ENCODE results near the gene ZNF598. TPM values are rescaled to one million over a fixed set of nuclear protein-coding genes. Genes with fewer than 3 reads are reported as not detected.

Gene ZNF598
- total RNA-seq = 10 to 100 TPM; 67.8 to 77.1 TPM

GRCh38 chr16:2009791-2010510 is at the start of gene ZNF598:
Gene ZNF598 (minus strand): TSS chr16:2009821.
- peak; percentile 86 for ATAC-seq (ENCODE audit: low read depth)
- no peaks in the 10 kb centered on the region for H3K27me3 Mint-ChIP-seq
- H3K9me3 Mint-ChIP-seq = no peaks in the 10 kb centered on the region
- H3K36me3 Mint-ChIP-seq = no peaks in the 10 kb centered on the region
- peak within 1 kb of the TSS; percentile 92 for H3K27ac Mint-ChIP-seq
- POLR2A ChIA-PET = interaction anchor here (1.2 to 1.8 kb wide), 2 partner anchors 17 to 145 kb away, joined by 3 to 17 read pairs; partner anchors contain the start of genes NHERF2 and TRAF7
- H3K4me1 Mint-ChIP-seq = peaks cover 25% of the 10 kb centered on the region
- peak within 1 kb of the TSS; percentile 93 for H3K4me3 Mint-ChIP-seq
- DNase-seq = peak; percentile 91

DNA sequence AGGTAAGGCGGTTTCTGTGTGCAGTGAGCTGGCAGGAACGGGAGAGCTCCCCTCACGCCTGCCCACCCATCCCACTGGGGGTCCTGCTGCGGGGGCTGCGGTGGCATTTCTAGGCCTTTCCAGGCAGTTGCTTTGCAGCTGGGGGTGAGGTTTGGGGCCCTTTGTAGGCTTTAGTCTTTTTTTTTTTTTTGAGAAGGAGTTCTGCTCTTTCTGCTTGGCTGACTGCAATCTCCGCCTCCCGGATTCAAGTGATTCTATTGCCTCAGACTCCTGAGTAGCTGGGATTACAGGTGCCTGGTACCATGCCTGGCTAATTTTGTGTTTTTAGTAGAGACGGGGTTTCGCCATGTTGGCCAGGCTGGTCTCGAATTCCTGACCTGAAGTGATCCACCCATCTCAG is 49.3 kb upstream of the ZNF598 start:
- Mint-ChIP-seq H3K27ac (no peak overlapping the region), H3K9me3 (no peaks in the 10 kb centered on the region), H3K4me3 (no peak overlapping the region), H3K27me3 (no peaks in the 10 kb centered on the region), H3K4me1 (no peaks in the 10 kb centered on the region), H3K36me3 (no peaks in the 10 kb centered on the region)
- DNase-seq (no peak), ATAC-seq (ENCODE audit: low read depth) (no peak)
- POLR2A ChIA-PET = no interaction called here

DNA sequence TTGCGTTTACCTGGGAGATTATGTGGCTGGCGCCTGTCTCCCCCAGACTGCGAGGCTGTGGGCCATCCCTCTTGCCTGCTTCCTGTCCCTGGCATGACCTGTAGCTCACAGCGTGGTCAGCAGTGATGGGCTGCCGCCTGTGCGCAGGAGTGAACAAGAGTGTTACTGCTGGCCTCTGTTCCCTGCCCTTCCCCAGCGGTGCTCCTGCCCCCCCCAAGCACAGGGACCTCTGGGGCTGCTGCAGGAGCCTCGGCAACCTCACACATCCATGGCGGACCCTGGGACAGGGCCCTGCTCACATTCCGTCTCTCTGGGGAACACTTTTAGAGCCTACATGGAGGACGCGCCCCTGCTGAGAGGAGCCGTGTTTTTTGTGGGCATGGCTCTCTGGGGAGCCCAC is 48.8 kb upstream of the ZNF598 start:
- POLR2A ChIA-PET = no interaction called here
- Mint-ChIP-seq H3K27ac (peak overlapping the region; percentile 10), H3K4me3 (no peak overlapping the region), H3K9me3 (no peaks in the 10 kb centered on the region), H3K4me1 (no peaks in the 10 kb centered on the region), H3K27me3 (no peaks in the 10 kb centered on the region), H3K36me3 (no peaks in the 10 kb centered on the region)
- ATAC-seq (ENCODE audit: low read depth) (no peak), DNase-seq (no peak)

- H3K27me3 Mint-ChIP-seq = no peaks in the 10 kb centered on the region
- DNase-seq (no peak), ATAC-seq (ENCODE audit: low read depth) (no peak)
- POLR2A ChIA-PET = interaction anchor here (0.8 kb wide), 1 partner anchor 98 kb away, joined by 3 read pairs; the partner anchor contains the start of gene TRAF7
- H3K4me3 Mint-ChIP-seq = no peak overlapping the region
- H3K36me3 Mint-ChIP-seq = no peaks in the 10 kb centered on the region
- no peak overlapping the region for H3K27ac Mint-ChIP-seq
- H3K9me3 Mint-ChIP-seq = no peaks in the 10 kb centered on the region
- H3K4me1 Mint-ChIP-seq = no peaks in the 10 kb centered on the region
Measured at GRCh38 chr16:2057438-2057837, 47.8 kb upstream of the ZNF598 start.

- Mint-ChIP-seq H3K36me3 (no peaks in the 10 kb centered on the region), H3K4me3 (no peak overlapping the region), H3K27me3 (no peaks in the 10 kb centered on the region), H3K9me3 (no peaks in the 10 kb centered on the region), H3K4me1 (no peaks in the 10 kb centered on the region), H3K27ac (no peak overlapping the region)
- POLR2A ChIA-PET = interaction anchor here (0.8 kb wide), 1 partner anchor 98 kb away, joined by 3 read pairs; the partner anchor contains the start of gene TRAF7
- ATAC-seq (ENCODE audit: low read depth) (no peak), DNase-seq (no peak)
Measured at GRCh38 chr16:2056681-2057407, 47.2 kb upstream of the ZNF598 start.

DNA sequence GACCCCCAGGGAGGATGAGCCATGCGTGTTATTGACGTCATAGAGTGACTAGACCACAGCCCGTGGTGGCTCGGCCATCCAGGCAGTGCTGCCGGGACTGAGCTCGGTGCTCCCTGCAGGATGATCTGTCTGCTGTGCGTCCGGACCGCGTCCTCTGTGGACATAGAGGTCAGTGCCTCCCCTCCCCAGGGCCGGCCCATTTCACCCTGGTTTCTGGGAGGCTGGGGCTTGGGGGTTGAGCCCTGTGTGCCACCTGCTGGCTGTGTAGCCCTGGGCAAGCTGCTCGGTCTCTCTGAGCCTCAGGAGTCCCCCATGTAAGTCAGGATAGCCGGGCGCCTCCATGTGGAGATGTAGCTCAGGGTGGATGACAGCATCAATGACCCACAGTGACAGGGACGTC is 46.5 kb upstream of the ZNF598 start:
- POLR2A ChIA-PET = interaction anchor here (0.7 to 1.0 kb wide), 2 partner anchors 9 to 44 kb away, joined by 4 to 5 read pairs; partner anchors contain the start of genes NTHL1 and TSC2
- Mint-ChIP-seq H3K27me3 (no peaks in the 10 kb centered on the region), H3K36me3 (peaks cover 2% of the 10 kb centered on the region), H3K27ac (no peak overlapping the region), H3K4me3 (no peak overlapping the region), H3K9me3 (no peaks in the 10 kb centered on the region), H3K4me1 (no peaks in the 10 kb centered on the region)
- no peak for DNase-seq
- peak; percentile 37 for ATAC-seq (ENCODE audit: low read depth)

- ATAC-seq (ENCODE audit: low read depth) = no peak
- POLR2A ChIA-PET = no interaction called here
- no peaks in the 10 kb centered on the region for H3K4me1 Mint-ChIP-seq
- peaks cover 2% of the 10 kb centered on the region for H3K36me3 Mint-ChIP-seq
- H3K4me3 Mint-ChIP-seq = no peak overlapping the region
- DNase-seq = no peak
- H3K27ac Mint-ChIP-seq = no peak overlapping the region
- H3K9me3 Mint-ChIP-seq = no peaks in the 10 kb centered on the region
- H3K27me3 Mint-ChIP-seq = no peaks in the 10 kb centered on the region
Measured at GRCh38 chr16:2054543-2055245, 45.1 kb upstream of the ZNF598 start.

- H3K9me3 Mint-ChIP-seq = no peaks in the 10 kb centered on the region
- ATAC-seq (ENCODE audit: low read depth) (no peak), DNase-seq (no peak)
- no peak overlapping the region for H3K4me3 Mint-ChIP-seq
- peaks cover 2% of the 10 kb centered on the region for H3K36me3 Mint-ChIP-seq
- POLR2A ChIA-PET = no interaction called here
- no peaks in the 10 kb centered on the region for H3K27me3 Mint-ChIP-seq
- H3K27ac Mint-ChIP-seq = no peak overlapping the region
- H3K4me1 Mint-ChIP-seq = peaks cover 1% of the 10 kb centered on the region
Measured at GRCh38 chr16:2053897-2054296, 44.3 kb upstream of the ZNF598 start.

DNA sequence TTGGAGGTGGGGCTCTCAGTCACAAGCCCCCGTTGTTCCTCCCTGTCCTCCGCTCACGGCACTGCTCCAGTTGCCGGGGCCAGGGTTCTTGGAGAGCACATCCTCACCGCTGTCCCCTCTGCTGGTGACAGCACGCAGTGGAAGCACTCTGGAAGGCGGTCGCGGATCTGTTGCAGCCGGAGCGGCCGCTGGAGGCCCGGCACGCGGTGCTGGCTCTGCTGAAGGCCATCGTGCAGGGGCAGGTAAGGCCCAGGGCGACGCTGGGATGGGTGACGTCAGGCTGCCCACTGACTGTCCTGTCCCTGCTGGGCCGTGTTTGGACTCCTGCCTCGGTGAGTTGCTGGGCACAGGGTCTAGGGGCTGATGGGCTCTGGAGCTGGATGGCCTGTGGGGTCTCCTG is 43.6 kb upstream of the ZNF598 start:
- H3K27ac Mint-ChIP-seq = no peak overlapping the region
- ATAC-seq (ENCODE audit: low read depth) = no peak
- no peaks in the 10 kb centered on the region for H3K27me3 Mint-ChIP-seq
- DNase-seq = no peak
- H3K4me3 Mint-ChIP-seq = no peak overlapping the region
- H3K4me1 Mint-ChIP-seq = peaks cover 8% of the 10 kb centered on the region
- POLR2A ChIA-PET = no interaction called here
- H3K9me3 Mint-ChIP-seq = no peaks in the 10 kb centered on the region
- peaks cover 2% of the 10 kb centered on the region for H3K36me3 Mint-ChIP-seq

- no peaks in the 10 kb centered on the region for H3K27me3 Mint-ChIP-seq
- peak; percentile 25 for ATAC-seq (ENCODE audit: low read depth)
- peak overlapping the region; percentile 80 for H3K27ac Mint-ChIP-seq
- POLR2A ChIA-PET = interaction anchor here (0.8 to 3.2 kb wide), 11 partner anchors 16 to 266 kb away, joined by 3 to 26 read pairs (median 4); partner anchors contain the start of genes NHERF2, NUBP2, RPS2 and SPSB3
- H3K36me3 Mint-ChIP-seq = peaks cover 5% of the 10 kb centered on the region
- peak overlapping the region; percentile 94 for H3K4me3 Mint-ChIP-seq
- peaks cover 13% of the 10 kb centered on the region for H3K4me1 Mint-ChIP-seq
- H3K9me3 Mint-ChIP-seq = no peaks in the 10 kb centered on the region
- no peak for DNase-seq
Measured at GRCh38 chr16:2048116-2048543, 38.5 kb upstream of the ZNF598 start.

GRCh38 chr16:2047330-2048115 is 37.9 kb upstream of the ZNF598 start, which contains the start of the genes NTHL1 and TSC2:
Gene NTHL1 (minus strand): TSS chr16:2047834. CDS start chr16:2047823, 11 bp downstream.
Gene TSC2 (plus strand): TSS chr16:2047985. CDS start chr16:2048616, 631 bp downstream.
- Mint-ChIP-seq H3K4me1 (peaks cover 13% of the 10 kb centered on the region), H3K4me3 (peak within 1 kb of the TSS; percentile 94), H3K27ac (peak within 1 kb of the TSS; percentile 80), H3K9me3 (no peaks in the 10 kb centered on the region), H3K27me3 (no peaks in the 10 kb centered on the region), H3K36me3 (peaks cover 5% of the 10 kb centered on the region)
- POLR2A ChIA-PET = interaction anchor here (0.6 to 3.2 kb wide), 14 partner anchors 8 to 265 kb away, joined by 3 to 26 read pairs (median 4); partner anchors contain the start of genes NHERF2, NUBP2, RPS2 and SPSB3
- peak; percentile 95 for DNase-seq
- peak; percentile 89 for ATAC-seq (ENCODE audit: low read depth)

- DNase-seq (no peak), ATAC-seq (ENCODE audit: low read depth) (no peak)
- H3K27ac Mint-ChIP-seq = peak overlapping the region; percentile 79
- H3K36me3 Mint-ChIP-seq = peaks cover 5% of the 10 kb centered on the region
- peak overlapping the region; percentile 94 for H3K4me3 Mint-ChIP-seq
- POLR2A ChIA-PET = interaction anchor here (0.8 to 3.2 kb wide), 6 partner anchors 9 to 108 kb away, joined by 3 to 26 read pairs (median 8); partner anchors contain the start of genes RPS2 and TRAF7
- no peaks in the 10 kb centered on the region for H3K27me3 Mint-ChIP-seq
- peaks cover 13% of the 10 kb centered on the region for H3K4me1 Mint-ChIP-seq
- no peaks in the 10 kb centered on the region for H3K9me3 Mint-ChIP-seq
Measured at GRCh38 chr16:2046893-2047329, 37.3 kb upstream of the ZNF598 start.

Measured in activated naive CD8-positive, alpha-beta T cell treated with anti-CD3 and anti-CD28 coated beads, Interleukin-2, amount 10 ng/mL, durations not matched to agents 7 days and 5 days (primary cell).